GM04504 (cell line): Measurements from ENCODE around the gene HOXC10.

Experiments
- DNase-seq: peaks from one replicate; pipeline ENCODE4 v3.0.0-alpha.2; 2012; ENCODE audit warnings: low read depth

Gene HOXC10

DNA sequence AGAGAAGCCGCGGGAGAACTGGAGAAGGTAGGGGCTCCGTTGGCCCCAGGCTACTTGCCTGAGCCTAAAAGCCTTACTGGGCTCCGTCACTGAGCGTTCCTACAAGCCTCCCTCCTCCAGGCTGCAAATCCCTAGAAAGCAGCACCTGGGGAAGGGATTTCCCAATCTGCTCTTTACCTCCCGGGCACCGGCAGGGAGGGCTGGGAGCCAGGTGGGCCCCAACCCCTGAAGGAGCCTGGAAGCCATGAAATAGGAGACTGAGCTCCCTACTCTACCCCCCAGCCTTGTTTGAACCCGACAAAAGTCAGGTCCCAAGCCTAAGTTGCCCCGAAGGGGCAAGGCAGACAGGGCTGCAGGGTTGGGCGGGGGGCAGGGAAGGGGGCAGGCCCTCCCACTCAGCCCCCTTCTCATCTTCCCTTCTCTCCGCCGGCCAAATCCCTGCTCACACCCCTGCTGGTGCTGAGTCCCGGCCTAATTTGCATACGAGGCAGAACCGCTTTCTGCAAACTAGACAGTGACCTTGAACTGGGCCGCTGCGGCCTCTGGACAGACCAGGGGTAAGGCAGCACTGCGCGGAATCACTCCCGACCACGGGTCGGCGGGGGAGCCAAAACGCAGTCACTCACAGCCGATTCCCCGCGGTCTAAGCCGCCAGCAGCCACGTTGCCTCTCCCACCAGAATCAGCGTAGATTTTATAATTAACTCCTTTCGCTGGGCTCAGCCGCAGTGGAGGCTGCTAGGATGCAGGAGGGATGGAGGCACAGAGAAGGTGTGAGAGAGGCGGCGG is 34.0 kb upstream of the HOXC10 start:
- DNase-seq: no peak

DNA sequence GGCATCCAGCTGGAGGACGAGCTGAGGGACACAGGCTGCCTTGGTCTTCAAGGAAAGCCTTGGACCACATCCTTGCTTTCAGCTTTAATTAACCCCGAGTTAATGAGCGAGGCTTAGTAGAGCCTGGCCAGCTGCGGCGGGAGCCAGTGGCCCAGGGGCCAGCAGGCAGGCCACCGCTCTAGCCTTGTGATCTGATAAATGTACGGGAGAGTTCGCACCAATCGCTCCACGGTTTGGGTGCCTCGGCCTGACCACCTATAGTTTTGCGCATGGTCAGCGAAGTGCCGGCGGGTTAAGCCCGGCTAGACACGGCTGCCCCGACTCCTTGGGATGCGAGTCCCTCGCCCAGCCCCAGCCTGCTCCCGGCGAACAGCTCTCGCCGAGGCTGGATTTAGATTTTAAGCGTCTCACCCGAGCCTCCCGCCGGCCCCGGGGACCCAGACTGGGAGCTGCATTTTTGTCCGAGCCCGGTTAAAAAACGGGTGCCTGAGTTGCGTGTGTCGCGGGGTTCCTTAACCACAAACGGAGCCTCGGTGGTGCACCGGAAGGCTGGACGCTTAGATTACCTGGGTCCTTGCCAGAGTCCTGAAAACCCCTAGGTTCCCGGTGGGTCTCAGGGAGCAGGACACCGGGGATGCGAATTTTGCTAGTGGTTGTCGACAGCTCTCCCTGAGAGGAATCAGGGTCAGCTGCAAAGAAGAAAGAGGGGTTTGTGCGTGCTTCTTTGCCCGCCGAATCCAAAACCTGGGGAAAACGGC is 33.2 kb upstream of the HOXC10 start:
- DNase-seq: no peak

DNA sequence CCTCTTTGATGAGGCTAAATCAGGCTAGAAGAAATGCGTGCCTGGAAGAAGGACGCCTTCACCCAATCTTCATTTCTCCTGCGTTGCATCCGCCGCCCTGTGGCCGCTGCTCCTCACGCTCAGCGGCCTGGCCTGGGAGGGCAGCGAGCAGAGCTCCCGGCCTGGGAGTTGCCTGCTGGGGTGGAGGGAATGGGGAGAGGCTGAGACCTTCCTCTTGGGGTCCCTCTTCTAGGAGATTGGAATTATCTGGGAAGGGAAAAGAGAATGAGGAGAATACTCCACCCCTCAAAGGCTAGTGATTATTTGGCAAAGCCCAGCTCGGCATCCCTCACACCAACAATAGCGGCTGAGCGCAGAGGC is 32.6 kb upstream of the HOXC10 start:
- no peak for DNase-seq

DNA sequence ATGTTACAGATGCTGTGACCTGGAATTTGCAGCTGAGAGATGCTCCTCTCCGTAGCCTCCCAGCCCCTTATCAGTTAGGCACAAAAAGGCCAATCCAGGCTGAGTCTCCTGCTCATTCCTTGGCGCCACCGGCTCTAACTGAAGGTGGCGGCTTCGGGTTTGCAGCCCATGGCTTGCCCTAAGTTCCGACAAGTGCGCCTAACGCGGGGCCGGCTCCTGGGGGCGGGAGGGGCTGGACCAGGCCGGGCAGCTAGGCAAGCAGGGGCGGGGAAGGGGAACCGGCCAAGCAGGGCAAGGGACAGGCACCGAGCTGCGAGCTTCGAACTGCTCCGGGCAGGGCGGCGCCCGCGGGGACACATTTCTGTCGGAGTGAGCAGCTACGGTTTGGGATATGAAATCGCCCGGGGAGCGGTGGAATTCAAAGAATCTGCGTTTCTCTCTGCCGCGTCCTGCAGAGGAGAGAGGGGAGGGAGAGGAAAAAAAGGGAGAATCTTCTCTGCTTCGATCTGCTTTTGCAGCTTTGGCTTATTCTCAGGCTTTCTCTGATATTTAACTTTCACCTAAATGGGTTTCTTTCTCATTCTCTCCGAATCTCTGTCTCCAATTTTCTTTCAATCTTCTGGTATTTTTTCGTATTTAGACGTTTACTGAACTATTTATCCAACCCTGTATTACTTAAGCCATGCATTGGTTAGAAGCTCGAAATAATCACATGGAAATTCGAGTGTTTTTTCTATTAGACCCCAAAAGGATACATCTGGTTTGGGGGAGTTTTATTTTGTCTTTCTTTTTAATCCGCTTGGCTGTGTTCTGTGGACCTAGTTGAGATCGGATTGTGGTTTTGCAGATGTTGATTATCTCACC is 31.8 kb upstream of the HOXC10 start:
- no peak for DNase-seq

DNA sequence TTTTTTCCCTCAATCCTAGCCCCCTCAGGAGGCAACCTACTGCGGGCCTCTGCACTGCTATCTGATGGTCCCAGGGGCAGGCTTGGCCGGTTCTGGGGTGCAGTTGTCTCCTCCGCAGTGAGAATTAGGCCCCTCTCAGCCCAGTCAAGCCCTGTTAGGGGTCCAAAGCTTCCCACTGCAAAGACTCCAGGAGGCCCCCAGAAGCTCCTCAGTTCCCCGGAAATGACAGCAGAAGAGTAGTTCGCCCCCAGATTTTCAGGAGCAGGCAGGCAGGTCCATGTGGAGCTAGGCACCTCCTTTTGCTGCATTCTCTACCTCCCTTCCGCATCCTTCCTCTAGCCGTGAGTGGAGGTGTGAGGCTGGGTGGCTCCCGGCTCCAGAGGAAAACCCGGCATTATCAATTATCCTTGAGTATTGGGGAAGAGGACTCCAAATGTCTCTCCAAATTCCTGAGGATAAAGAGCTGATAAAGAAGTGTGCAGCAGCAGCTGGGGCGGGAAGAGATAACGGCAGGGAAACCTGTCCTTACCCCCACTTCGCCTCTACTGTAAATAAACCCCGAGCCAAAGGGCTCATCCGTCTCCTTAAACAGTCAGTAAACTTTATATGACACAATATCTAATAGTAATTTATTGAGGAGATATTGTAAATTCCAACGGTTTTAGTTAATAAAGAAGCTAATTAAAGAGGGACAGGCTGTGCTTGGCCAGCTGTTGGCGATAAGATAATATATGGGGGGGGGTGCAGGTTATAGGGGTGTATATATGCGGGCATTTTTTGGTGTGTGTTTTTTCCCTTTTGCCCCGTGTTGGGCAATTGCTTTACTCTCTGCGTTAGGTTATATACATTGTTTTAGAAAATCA is 30.9 kb upstream of the HOXC10 start:
- DNase-seq: no peak

DNA sequence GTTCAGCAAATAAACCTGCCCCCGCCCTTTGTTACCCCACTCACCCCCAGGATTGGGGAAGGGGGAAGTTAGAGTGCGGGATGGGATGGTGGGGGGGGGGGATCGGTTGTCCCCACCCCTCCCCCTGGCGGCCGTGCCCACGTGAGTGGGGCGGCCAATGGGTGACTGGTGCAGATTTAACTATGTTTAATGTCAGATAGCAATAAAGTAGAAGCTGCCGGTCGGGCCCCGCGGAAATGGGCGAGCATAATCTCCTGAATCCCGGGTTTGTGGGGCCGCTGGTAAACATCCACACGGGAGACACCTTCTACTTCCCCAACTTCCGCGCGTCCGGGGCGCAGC is 30.3 kb upstream of the HOXC10 start, which contains the start of gene HOXC12:
TSS of gene HOXC12 (plus strand) at position 210 of the 342 bp plus-strand sequence. CDS start at position 237, 27 bp downstream.
- no peak for DNase-seq

DNA sequence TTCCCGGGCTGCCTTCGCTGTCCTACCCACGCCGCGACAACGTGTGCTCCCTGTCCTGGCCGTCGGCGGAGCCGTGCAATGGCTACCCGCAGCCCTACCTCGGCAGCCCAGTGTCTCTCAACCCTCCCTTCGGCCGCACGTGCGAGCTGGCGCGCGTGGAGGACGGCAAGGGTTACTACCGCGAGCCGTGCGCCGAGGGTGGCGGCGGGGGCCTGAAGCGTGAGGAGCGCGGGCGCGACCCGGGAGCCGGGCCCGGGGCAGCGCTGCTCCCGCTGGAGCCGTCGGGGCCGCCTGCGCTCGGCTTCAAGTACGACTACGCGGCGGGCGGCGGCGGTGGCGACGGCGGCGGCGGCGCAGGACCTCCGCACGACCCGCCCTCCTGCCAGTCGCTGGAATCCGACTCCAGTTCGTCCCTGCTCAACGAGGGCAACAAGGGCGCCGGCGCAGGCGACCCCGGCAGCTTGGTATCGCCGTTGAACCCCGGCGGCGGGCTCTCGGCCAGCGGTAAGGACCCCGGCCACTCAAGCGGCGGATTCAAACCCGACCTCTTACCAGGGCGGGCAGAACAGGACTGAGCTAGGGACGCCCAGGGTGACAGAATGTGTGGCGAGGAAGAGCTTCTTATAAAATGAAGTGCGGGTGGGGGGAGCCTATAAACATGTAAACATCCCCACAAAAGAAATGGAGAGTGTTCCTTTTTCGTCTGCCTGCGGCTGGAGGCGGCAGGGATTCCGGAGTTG is 29.7 kb upstream of the HOXC10 start:
- DNase-seq: no peak

DNA sequence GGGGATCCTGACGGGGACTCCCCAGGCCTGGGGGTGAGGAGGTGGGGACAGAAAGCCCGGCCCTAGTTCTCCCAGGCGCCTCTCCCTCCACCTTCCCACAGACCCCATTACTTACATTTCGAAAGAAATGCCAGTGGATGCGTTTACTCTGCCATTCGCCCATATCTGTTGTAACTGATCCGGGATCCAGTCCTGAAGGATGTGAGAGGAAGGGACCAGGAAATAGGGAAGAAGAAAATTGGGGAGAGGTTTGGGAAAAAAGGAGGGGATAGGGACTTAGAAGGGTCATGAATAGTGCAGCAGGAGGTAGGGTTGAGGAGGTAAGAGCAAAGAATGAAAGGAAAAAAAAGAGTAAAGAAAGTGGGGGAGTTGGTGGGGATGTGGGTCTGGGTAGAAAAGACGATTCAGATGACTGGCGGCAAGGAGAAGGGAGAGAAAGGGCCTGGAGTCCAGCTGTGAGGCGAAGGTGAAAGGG is 29.1 kb upstream of the HOXC10 start:
- no peak for DNase-seq

DNA sequence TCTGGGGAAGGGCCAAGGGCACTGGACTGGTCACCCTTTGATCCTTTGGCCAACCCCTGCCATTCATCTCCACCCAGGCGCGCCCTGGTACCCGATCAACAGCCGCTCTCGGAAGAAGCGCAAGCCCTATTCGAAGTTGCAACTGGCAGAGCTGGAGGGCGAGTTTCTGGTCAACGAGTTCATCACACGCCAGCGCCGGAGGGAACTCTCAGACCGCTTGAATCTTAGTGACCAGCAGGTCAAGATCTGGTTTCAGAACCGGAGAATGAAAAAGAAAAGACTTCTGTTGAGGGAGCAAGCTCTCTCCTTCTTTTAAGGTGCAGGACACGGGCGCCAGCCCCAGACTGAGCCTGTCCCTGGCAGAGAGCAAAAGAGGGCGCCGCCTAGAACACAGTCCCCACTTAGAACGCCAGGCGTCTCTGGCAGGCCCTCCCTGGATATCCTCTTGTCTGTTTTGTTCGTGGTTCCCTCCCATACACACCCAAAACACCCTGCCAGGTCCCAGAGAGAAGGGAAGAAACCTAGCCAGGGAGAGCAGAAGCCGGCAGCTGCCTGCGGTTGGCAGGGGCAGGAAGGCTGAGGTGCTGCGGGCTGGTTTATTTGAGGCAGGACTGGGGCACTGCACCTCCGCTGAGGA is 28.6 kb upstream of the HOXC10 start:
- no peak for DNase-seq

DNA sequence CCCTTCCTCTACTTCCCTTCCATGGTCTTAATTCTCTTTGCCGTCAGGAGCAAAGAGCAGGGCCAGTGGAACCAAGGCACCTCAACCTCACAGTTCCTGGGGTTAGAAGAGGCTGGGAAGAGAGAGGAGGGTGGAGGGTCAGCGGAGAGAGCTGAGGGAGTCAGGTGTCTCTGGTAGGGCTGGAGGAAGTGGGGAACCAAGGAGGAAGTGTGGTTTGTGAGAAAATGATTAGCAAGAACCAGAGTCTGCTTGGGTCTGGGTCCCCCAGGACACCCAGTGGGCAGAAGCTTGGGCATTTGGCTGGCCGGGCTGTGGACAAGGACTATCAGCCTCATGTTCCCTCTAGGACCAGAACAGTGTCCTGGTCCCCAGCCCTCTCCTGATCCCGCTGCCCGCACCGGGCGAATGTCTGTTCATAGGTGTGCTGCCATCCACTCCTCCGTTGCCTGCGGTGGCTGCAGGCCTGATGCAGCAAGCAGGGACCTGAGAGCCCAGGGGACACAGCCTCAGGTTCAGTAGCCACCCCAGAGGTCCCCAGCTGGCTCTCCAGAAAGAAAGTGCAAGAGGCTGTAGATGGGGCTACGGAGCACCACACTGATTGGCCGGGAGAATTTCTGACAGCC is 27.9 kb upstream of the HOXC10 start:
- no peak for DNase-seq

DNA sequence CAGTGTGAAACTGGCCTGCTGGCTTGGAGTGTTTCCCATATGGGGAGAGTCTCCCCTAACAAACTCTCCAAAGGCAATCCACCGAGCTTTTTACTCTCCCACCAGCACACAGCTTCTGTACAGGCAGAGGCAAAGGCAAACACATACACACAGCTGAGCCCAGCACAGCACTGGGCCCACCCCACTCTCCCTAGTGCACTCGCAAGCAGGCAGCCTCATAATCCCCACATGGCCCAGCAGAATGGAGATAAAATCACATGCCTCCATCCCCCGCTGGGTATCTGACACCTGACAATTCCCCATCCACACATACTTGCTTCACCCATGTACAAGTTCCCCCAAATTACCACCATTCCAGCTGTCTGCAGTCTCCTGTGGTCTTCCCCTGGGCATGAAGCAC is 26.8 kb upstream of the HOXC10 start:
- DNase-seq: no peak

DNA sequence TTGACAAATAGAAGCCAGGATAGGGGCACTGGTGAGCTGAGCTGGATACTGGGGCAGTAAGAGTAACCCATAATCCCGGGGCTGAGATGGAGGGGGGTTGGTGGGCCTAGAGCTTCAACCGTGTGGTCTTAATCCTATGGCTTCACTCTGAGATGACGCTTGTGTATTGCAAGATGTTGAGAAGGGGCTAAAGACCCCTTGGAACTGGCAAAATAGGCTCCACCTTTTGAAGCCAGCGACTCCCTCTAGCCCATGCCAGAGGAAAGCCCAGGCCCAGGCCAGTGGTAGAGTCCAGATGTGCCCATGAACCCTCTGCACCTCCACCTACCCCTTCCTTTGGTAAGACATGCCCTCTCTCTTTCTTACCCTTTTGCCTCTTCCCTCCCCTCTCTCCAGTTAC is 25.6 kb upstream of the HOXC10 start:
- DNase-seq: no peak

DNA sequence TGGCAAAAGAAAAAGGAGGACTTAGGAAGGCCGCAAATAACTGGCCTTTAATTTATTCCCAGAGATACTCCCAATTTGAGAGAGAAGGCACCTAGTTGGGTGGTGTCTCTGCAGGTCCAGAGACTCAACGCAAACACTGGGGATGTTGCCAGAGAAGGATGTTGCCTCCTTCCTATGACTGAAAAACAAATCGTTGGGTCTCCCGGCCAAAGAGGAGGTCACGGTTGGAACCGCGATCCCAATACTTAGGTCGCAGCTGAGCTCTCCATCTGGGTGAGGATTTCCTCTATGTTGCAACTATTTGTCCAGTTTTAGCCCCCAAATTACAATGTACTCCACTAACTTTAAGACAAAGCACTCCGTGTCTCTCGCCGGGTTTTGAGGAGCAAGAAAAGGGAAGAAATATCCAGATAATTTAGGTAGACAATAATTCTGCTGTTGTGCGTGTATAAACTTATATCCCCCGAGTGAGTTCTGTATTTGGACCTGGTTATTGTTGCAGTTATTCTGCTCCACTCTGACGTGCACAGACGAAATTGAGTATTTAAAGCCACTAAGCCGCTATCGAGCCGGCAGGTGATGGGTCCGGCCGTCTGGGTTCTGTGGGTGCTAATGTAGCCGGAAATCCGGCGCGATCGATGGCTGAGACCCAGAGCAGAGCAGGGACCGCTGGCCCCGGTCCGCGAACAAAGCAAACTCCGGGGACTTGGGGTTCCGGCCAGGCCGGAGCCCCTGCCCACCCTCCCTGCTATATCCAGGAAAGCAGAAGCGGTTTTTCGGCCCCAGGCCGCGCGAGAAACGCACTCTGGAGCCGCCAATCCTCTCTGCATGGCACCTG is 24.5 kb upstream of the HOXC10 start:
- DNase-seq: no peak

DNA sequence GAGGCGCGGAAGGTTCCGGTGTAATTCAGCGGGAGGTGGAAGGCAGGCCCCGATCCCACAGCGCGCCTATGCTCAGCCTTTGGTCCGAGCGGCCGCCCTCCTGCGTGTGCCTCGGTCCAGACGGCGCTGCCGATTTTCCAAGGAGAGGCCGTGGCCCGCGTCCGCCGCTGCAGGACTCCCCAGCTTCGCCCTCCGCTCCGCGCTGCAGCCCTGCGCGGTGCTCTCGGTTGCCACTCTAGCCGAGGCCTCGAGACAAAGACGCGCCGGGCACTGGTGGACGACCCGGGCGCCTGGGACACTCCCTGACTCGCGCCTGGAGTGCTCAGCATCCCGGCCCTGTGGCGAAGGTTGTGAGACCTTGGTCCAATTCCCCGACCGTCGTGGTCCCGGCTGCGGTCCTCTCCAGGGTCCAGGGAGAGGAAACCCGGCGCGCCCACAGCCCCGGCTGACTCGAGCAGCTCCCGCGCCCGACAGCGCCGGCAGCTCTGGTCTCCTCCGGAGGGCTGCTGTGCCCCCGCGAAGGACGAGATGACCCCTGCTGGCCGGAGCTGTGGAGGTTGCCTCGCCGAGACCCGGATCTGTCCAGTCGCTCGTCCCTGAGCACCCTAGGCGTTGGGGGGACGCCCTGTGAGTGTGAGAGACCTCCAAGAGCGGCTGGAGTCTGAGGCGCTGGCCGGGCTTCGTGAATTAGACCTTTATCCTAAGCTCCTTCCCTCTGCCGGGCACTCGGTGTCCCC is 23.8 kb upstream of the HOXC10 start:
- DNase-seq: no peak

DNA sequence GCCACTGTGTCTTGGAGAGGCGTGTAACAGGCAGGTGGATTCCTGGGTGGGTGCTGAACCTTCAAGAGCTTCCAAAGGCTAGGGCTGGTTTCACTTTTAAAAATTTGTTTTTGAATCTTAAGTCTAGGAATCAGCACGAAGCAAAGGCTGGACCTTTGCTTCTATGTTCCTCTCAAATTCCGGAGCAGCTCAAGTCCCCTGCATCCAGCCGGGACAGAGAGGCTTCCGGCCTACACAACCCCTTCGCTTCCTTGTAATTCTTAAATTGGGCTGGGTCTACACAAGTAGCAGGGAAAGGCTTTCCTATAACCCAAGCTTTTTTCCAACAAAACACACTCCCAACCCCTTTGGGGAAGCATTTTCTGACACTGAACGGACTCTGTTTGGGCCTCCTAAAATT is 21.9 kb upstream of the HOXC10 start:
- no peak for DNase-seq

DNA sequence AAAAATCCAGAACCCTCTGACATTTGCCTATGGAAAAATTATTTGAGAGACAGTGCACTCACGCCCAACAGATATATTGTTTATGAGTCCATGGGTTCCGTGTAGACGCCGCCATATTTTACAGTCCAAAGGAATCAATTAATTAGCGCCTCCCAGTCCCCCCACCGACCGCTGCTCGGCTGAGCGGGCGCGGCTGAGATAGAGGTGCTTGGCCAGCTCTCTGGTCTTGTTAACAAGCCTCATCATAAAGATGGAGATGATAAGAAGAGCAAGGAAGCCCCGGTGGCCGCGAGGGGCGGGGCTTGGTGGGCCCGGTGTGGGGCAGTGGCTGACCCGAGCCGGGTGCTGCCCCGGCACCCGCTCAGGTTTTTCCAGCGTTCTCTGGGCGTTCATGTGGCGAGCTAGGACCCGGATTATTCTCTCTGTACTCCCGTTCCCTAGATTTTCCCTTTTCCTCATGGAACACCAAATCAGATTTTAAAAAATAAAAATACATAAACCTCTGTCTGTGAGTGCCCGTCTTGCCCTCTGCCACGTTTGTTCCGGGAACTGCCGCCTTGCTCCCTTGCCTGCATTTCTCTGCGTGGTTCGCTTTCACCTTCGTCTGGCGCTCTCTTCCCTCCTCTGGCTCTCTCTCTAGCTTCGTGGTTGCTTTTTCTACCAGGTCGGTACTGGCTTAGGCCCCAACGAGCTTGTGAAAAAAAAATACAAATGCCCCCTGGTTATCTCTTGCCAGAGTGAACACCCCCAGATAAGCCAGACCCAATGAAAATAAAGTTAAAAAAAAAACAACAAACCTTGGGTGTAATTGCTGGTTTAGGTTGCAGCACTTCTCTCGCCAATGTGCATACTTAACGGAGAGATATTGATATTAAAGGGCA is 21.3 kb upstream of the HOXC10 start:
- no peak for DNase-seq

DNA sequence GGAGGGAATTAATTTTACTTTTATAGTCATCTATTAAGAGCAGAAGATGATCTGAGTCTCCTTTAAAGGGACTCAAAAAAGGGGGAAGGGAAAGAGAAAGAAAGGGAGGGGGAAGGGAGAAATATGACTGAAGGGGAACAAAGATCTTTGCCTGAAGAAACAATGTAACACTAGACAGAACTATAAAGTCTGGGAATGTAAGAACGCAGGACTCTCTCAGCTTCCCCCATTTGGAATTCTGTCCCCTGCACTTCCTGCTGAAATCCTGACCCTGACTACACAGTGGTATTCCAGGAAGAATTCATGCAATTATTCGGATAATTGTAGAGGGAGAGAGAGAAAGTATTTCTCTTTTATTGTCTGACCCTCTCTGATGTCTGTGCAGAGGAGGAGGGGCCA is 20.6 kb upstream of the HOXC10 start:
- no peak for DNase-seq
